CD4-positive, CD25-positive, alpha-beta regulatory T cell (primary cell): ENCODE measurements around the gene SIGLEC15. TPM values are rescaled to one million over a fixed set of nuclear protein-coding genes. Genes with fewer than 3 reads are reported as not detected.

Experiments
- ATAC-seq, 2 donors: fragments of 150-1000 bp; cut with Tn5 transposase; one replicate each; pipeline ENCODE4 v1.10.0; 2021; ENCODE audit warnings: low read depth in 2 of 2, moderate number of reproducible peaks in 2 of 2, moderate library complexity in 1 of 2
- DNase-seq, 3 donors: peaks; one replicate each; pipeline versions ENCODE4 v3.0.0 to v3.0.0-alpha.2; 2012 to 2022; ENCODE audit warnings: mixed read lengths in 1 of 3
- H3K27ac ChIP-seq: one replicate; pipeline ENCODE4 v1.7.0; 2013; ENCODE audit warnings: mild to moderate bottlenecking, low read length; ENCODE audit not compliant: insufficient read depth, poor library complexity, severe bottlenecking
- H3K27me3 ChIP-seq: one replicate; pipeline ENCODE4 v1.7.0; 2013; ENCODE audit warnings: low read length; ENCODE audit not compliant: control insufficient read depth, insufficient read depth
- H3K36me3 ChIP-seq: one replicate; pipeline ENCODE4 v1.7.0; 2013; ENCODE audit warnings: mild to moderate bottlenecking, low read length, moderate library complexity; ENCODE audit not compliant: control insufficient read depth, insufficient read depth
- H3K4me1 ChIP-seq: 2 replicates; pipeline ENCODE4 v1.7.0; 2013; ENCODE audit warnings: mild to moderate bottlenecking, low read length; ENCODE audit not compliant: insufficient read depth, control insufficient read depth, poor library complexity, severe bottlenecking
- H3K4me3 ChIP-seq: one replicate; pipeline ENCODE4 v1.7.0; 2013; ENCODE audit warnings: low read depth, mild to moderate bottlenecking, low read length, moderate library complexity
- H3K9me3 ChIP-seq, 2 experiments: 1 replicate in 1 of 2; 2 replicates in 1 of 2; pipeline ENCODE4 v1.7.0; 2013; ENCODE audit warnings: low read length in 2 of 2, mild to moderate bottlenecking in 1 of 2, moderate library complexity in 1 of 2; ENCODE audit not compliant: control insufficient read depth in 2 of 2
- H3K27ac Mint-ChIP-seq, 3 donors: one replicate each; pipeline ENCODE4 v1.8.0; 2020 to 2022; ENCODE audit warnings: mild to moderate bottlenecking in 3 of 3, mixed read lengths in 3 of 3, moderate library complexity in 2 of 3
- H3K27me3 Mint-ChIP-seq: one replicate; pipeline ENCODE4 v1.8.0; 2022; ENCODE audit warnings: mild to moderate bottlenecking, mixed read lengths
- H3K36me3 Mint-ChIP-seq: one replicate; pipeline ENCODE4 v1.8.0; 2020; ENCODE audit warnings: mixed read lengths
- H3K4me1 Mint-ChIP-seq, 4 donors: one replicate each; pipeline ENCODE4 v1.8.0; 2020 to 2022; ENCODE audit warnings: mixed read lengths in 4 of 4, mild to moderate bottlenecking in 1 of 4
- H3K4me3 Mint-ChIP-seq, 4 donors: one replicate each; pipeline ENCODE4 v1.8.0; 2020 to 2022; ENCODE audit warnings: mild to moderate bottlenecking in 4 of 4, mixed read lengths in 4 of 4, moderate library complexity in 3 of 4
- H3K9me3 Mint-ChIP-seq, 7 donors: one replicate each; pipeline ENCODE4 v1.8.0; 2020 to 2022; ENCODE audit warnings: mixed read lengths in 7 of 7, mild to moderate bottlenecking in 3 of 7, moderate library complexity in 2 of 7
- polyA plus RNA-seq, 4 donors: library from polyadenylated mRNA; unstranded; fragments of 300-500 nt; fragmentation: Illumina TruSeq; gene quantifications; one replicate each; pipeline ENCODE4 v1.2.3, GENCODE V29; 2021
- total RNA-seq: library from RNA; stranded (reverse); gene quantifications from one replicate; pipeline ENCODE4 v1.2.3, GENCODE V29; 2022

SIGLEC15 gene
- total RNA-seq (not detected), polyA plus RNA-seq (under 1 TPM in 1 of 4 donors, not detected in 3; 0.36 TPM)

GRCh38 chr18:45825258-45826044 is at the start of gene SIGLEC15:
SIGLEC15 (plus strand) TSS chr18:45825675; CDS start chr18:45825729, 54 bp downstream.
- H3K4me3 Mint-ChIP-seq: no peak within 1 kb of the TSS
- ATAC-seq (no peak), DNase-seq (no peak)
- Histone ChIP-seq H3K36me3 (no peaks in the 10 kb centered on the region), H3K4me3 (no peak within 1 kb of the TSS), H3K9me3 (no peaks in the 10 kb centered on the region), H3K4me1 (peaks cover 7% of the 10 kb centered on the region), H3K27ac (no peak within 1 kb of the TSS), H3K27me3 (no peaks in the 10 kb centered on the region)
- H3K9me3 Mint-ChIP-seq: peaks cover 0 to 3% (median 0%) of the 10 kb centered on the region in 7 donors
- H3K4me1 Mint-ChIP-seq: peaks cover 0 to 20% (median 6%) of the 10 kb centered on the region in 4 donors
- no peaks in the 10 kb centered on the region for H3K36me3 Mint-ChIP-seq
- peaks cover 10% of the 10 kb centered on the region for H3K27me3 Mint-ChIP-seq
- peak within 1 kb of the TSS; percentile 67 to 90 (median 68) for H3K27ac Mint-ChIP-seq

- no peaks in the 10 kb centered on the region for H3K27me3 ChIP-seq
- H3K36me3 ChIP-seq: no peaks in the 10 kb centered on the region
- Mint-ChIP-seq H3K9me3 (peaks cover 0 to 5% (median 0%) of the 10 kb centered on the region in 7 donors), H3K27ac (peak overlapping the region in 1 of 3 donors; percentile 82), H3K4me3 (peak overlapping the region in 3 of 4 donors; percentile 85 to 92 (median 91)), H3K4me1 (peaks cover 10 to 28% (median 18%) of the 10 kb centered on the region in 4 donors), H3K36me3 (no peaks in the 10 kb centered on the region), H3K27me3 (peaks cover 43% of the 10 kb centered on the region)
- no peak overlapping the region for H3K27ac ChIP-seq
- DNase-seq (no peak), ATAC-seq (no peak)
- peaks cover 22% of the 10 kb centered on the region for H3K4me1 ChIP-seq
- peak overlapping the region; percentile 61 for H3K4me3 ChIP-seq
- no peaks in the 10 kb centered on the region for H3K9me3 ChIP-seq
These were observed 49.7 kb upstream of the SIGLEC15 start for GRCh38 chr18:45775743-45776142.

DNA sequence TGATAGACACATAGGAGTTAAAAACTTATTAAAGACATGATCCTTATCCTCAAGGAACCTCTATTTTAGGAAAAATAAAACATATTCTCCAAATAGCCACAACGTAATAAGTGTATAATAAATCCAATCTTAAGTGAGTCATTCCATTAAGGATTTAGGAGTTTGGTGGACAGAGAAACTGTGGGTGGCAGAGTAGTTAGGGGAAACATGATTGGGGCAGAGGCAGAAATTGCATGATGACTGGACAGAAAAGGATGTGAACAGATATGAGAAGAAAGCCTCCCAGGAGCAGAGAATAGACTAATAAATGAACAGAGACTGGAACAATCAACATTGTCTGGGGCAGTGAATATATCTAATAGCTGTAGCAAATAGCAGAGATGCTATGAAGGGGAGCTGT is 48.1 kb upstream of the SIGLEC15 start:
- Mint-ChIP-seq H3K4me1 (peaks cover 10 to 24% (median 18%) of the 10 kb centered on the region in 4 donors), H3K27me3 (peaks cover 45% of the 10 kb centered on the region), H3K27ac (no peak overlapping the region), H3K36me3 (no peaks in the 10 kb centered on the region), H3K9me3 (peaks cover 0 to 5% (median 0%) of the 10 kb centered on the region in 7 donors), H3K4me3 (no peak overlapping the region)
- Histone ChIP-seq H3K27ac (no peak overlapping the region), H3K4me1 (peaks cover 22% of the 10 kb centered on the region), H3K4me3 (no peak overlapping the region), H3K27me3 (peaks cover 2% of the 10 kb centered on the region), H3K9me3 (no peaks in the 10 kb centered on the region), H3K36me3 (no peaks in the 10 kb centered on the region)
- ATAC-seq: no peak
- no peak for DNase-seq

DNA sequence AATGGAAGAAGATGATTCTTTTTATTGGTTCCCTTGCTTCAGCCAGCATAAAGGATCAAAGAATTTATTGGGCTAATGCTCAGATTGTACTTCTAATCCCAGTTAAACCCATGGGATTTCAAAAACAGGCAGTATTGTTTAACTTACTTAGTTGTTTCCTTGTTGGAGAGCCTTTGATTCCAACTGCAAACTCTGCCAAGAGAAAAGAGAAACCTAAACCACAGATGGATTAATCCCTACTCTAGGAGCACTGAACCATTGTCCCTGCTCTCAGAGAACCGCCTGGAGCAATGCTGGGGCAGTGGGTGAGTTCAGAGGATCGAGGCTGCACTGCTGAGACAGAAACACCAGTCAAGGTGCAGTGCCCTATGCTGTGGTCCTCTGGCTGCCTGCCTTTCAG is 44.9 kb upstream of the SIGLEC15 start:
- no peak overlapping the region for H3K27ac Mint-ChIP-seq
- no peak for ATAC-seq
- H3K4me3 ChIP-seq: no peak overlapping the region

DNA sequence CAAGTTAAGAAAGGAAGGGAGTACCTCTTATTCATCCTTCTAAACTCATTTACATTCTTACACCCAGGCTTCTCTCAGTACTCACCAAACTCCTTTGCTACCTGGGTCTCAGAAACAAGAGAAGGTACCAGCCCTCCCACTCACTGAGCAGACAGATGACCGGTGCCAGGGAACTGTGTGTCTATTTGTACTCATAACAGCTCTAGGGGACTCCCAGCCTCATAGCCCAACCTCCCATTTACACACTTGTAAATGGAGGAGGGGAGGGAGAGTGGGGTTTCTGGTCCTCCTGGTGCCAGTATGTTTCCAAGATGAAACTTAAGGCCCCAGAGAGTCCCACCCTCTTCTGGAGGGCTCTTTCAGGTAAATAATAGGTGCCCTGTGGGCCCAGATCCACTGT is 42.8 kb upstream of the SIGLEC15 start:
- H3K27me3 Mint-ChIP-seq: peaks cover 28% of the 10 kb centered on the region
- no peaks in the 10 kb centered on the region for H3K36me3 ChIP-seq

More for the DNA sequence above, 44.9 kb upstream of the SIGLEC15 start:
- H3K27me3 Mint-ChIP-seq: peaks cover 36% of the 10 kb centered on the region
- H3K4me1 ChIP-seq: peaks cover 3% of the 10 kb centered on the region
- H3K4me1 Mint-ChIP-seq: peaks cover 0 to 13% (median 3%) of the 10 kb centered on the region in 4 donors
- no peaks in the 10 kb centered on the region for H3K36me3 Mint-ChIP-seq
- H3K4me3 Mint-ChIP-seq: no peak overlapping the region
- peaks cover 0 to 2% (median 0%) of the 10 kb centered on the region in 7 donors for H3K9me3 Mint-ChIP-seq
- no peaks in the 10 kb centered on the region for H3K9me3 ChIP-seq
- H3K27me3 ChIP-seq: peaks cover 2% of the 10 kb centered on the region
- no peak overlapping the region for H3K27ac ChIP-seq
- H3K36me3 ChIP-seq: no peaks in the 10 kb centered on the region
- DNase-seq: no peak

GRCh38 chr18:45783097-45784075 is 42.1 kb upstream of the SIGLEC15 start:
- Histone ChIP-seq H3K27me3 (peaks cover 2% of the 10 kb centered on the region), H3K27ac (no peak overlapping the region), H3K9me3 (no peaks in the 10 kb centered on the region), H3K4me1 (no peaks in the 10 kb centered on the region), H3K4me3 (no peak overlapping the region), H3K36me3 (no peaks in the 10 kb centered on the region)
- Mint-ChIP-seq H3K9me3 (no peaks in the 10 kb centered on the region), H3K36me3 (no peaks in the 10 kb centered on the region), H3K27me3 (peaks cover 28% of the 10 kb centered on the region), H3K4me1 (peaks cover 0 to 11% (median under 1%) of the 10 kb centered on the region in 4 donors), H3K4me3 (no peak overlapping the region), H3K27ac (no peak overlapping the region)
- DNase-seq: no peak
- no peak for ATAC-seq

More for the DNA sequence above, 42.8 kb upstream of the SIGLEC15 start:
- Histone ChIP-seq H3K4me3 (no peak overlapping the region), H3K27ac (no peak overlapping the region), H3K27me3 (peaks cover 2% of the 10 kb centered on the region), H3K4me1 (no peaks in the 10 kb centered on the region), H3K9me3 (no peaks in the 10 kb centered on the region)
- Mint-ChIP-seq H3K27ac (no peak overlapping the region), H3K4me3 (no peak overlapping the region), H3K4me1 (peaks cover 0 to 11% (median under 1%) of the 10 kb centered on the region in 4 donors), H3K9me3 (no peaks in the 10 kb centered on the region), H3K36me3 (no peaks in the 10 kb centered on the region)
- no peak for DNase-seq
- ATAC-seq: no peak

DNA sequence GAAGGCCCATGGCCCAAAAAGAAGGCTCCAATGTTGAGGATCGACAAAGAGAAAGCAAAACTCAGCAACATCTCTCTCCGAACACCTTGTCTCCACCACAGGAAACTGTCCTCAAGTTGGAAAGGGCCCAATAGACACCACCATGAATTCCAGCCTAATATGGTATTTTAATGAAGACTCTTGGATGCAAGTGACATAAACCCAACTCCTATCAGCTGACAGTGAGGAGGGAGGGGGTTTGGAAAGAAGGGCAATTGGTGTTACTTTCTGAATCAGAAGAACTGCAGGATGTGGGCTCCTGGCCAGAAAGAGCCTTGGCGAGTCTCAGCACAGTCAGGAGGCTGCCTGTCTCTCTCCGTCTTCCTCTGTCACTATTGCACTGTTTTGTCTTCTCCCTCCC is 40.3 kb upstream of the SIGLEC15 start:
- Mint-ChIP-seq H3K27me3 (peaks cover 26% of the 10 kb centered on the region), H3K27ac (no peak overlapping the region), H3K4me1 (peaks cover 0 to 11% (median under 1%) of the 10 kb centered on the region in 4 donors), H3K36me3 (no peaks in the 10 kb centered on the region), H3K9me3 (no peaks in the 10 kb centered on the region), H3K4me3 (peak overlapping the region in 2 of 4 donors; percentile 31 to 41)
- ATAC-seq (no peak), DNase-seq (peak in 1 of 3 donors; percentile 40)
- Histone ChIP-seq H3K27me3 (peaks cover 2% of the 10 kb centered on the region), H3K9me3 (no peaks in the 10 kb centered on the region), H3K27ac (no peak overlapping the region), H3K4me3 (no peak overlapping the region), H3K4me1 (no peaks in the 10 kb centered on the region), H3K36me3 (no peaks in the 10 kb centered on the region)
